SK-N-SH (cell line): ENCODE measurements around the gene SMIM13. TPM values are rescaled to one million over a fixed set of nuclear protein-coding genes. Genes with fewer than 3 reads are reported as not detected.

Experiments used
- CTCF ChIA-PET: fragments of 300-600, 350-600 bp; formaldehyde crosslinking; extraction: SDS; loops from one replicate; lab custom pipeline; 2021; lab: Yijun Ruan, JAX
- POLR2A ChIA-PET: fragments of 350-600 bp; sonication (Branson Sonifier 250); formaldehyde crosslinking; extraction: SDS; loops from one replicate; lab custom pipeline; 2020; ENCODE audit warnings: antibody characterized with exemption, inconsistent platforms; lab: Yijun Ruan, JAX
- DNase-seq: peaks from one replicate; pipeline ENCODE4 v3.0.0; 2012
- H2AFZ ChIP-seq: fragments of 200-600 bp; sonication (generic); 2 replicates; pipeline ENCODE4 v1.8.1; 2016; ENCODE audit warnings: antibody characterized with exemption, mild to moderate bottlenecking, low read depth
- H3F3A ChIP-seq: fragments of 200-600 bp; sonication (generic); replicated peaks from 2 replicates; pipeline ENCODE3; 2016; ENCODE audit warnings: antibody characterized with exemption, mild to moderate bottlenecking; ENCODE audit not compliant: insufficient read depth
- H3K27ac ChIP-seq, 2 experiments: fragments of 200-500 bp in 1 of 2; fragments of 200-600 bp in 1 of 2; sonication (Bioruptor generic) in 1 of 2; sonication (generic), shearing (Covaris generic) in 1 of 2; 2 replicates each; pipeline versions ENCODE4 v1.5.1 to v1.6.1; 2014 to 2016; ENCODE audit warnings: low read depth in 2 of 2, inconsistent platforms in 1 of 2, low read length in 1 of 2, mild to moderate bottlenecking in 1 of 2, mixed read lengths in 1 of 2
- H3K27me3 ChIP-seq: fragments of 200-600 bp; sonication (generic), shearing (Covaris generic); 2 replicates; pipeline ENCODE4 v1.6.1; 2016; ENCODE audit warnings: mixed run types; ENCODE audit not compliant: insufficient read depth
- H3K36me3 ChIP-seq, 2 experiments: fragments of 200-500 bp in 1 of 2; fragments of 200-600 bp in 1 of 2; sonication (Bioruptor generic) in 1 of 2; sonication (generic) in 1 of 2; replicated peaks in 1 of 2; 2 replicates each; pipeline versions ENCODE3 to v1.5.1; 2014 to 2016; ENCODE audit warnings: low read length in 1 of 2, mild to moderate bottlenecking in 1 of 2; ENCODE audit not compliant: insufficient read depth in 2 of 2, control insufficient read depth in 1 of 2
- H3K4me1 ChIP-seq, 2 experiments: fragments of 200-500 bp in 1 of 2; fragments of 200-600 bp in 1 of 2; sonication (Bioruptor generic) in 1 of 2; sonication (generic), shearing (Covaris generic) in 1 of 2; 2 replicates each; pipeline versions ENCODE4 v1.5.1 to v1.6.1; 2014 to 2016; ENCODE audit warnings: low read depth in 1 of 2, low read length in 1 of 2, mixed run types in 1 of 2; ENCODE audit not compliant: insufficient read depth in 2 of 2, control insufficient read depth in 1 of 2
- H3K4me2 ChIP-seq: fragments of 200-600 bp; sonication (generic), shearing (Covaris generic); 2 replicates; pipeline ENCODE4 v1.6.1; 2017; ENCODE audit warnings: mixed run types
- H3K4me3 ChIP-seq, 2 experiments: fragments of 200-500 bp in 1 of 2; fragments of 200-600 bp in 1 of 2; sonication (Bioruptor generic) in 1 of 2; sonication (generic), shearing (Covaris generic) in 1 of 2; 2 replicates each; pipeline versions ENCODE4 v1.5.1 to v1.8.1; 2014 to 2016; ENCODE audit warnings: low read depth in 2 of 2, inconsistent platforms in 1 of 2, low read length in 1 of 2, mild to moderate bottlenecking in 1 of 2, mixed read lengths in 1 of 2, moderate library complexity in 1 of 2
- H3K79me2 ChIP-seq: fragments of 200-600 bp; sonication (generic); 2 replicates; pipeline ENCODE4 v1.8.1; 2017; ENCODE audit warnings: mild to moderate bottlenecking; ENCODE audit not compliant: insufficient read depth
- H3K9ac ChIP-seq: fragments of 200-600 bp; sonication (generic); 2 replicates; pipeline ENCODE4 v1.6.1; 2017; ENCODE audit warnings: mixed run types
- H3K9me2 ChIP-seq: fragments of 200-600 bp; sonication (generic); 2 replicates; pipeline ENCODE4 v1.6.1; 2017; ENCODE audit warnings: mixed run types
- H3K9me3 ChIP-seq: fragments of 200-600 bp; sonication (generic); 2 replicates; pipeline ENCODE4 v1.6.1; 2017; ENCODE audit warnings: mixed run types, mild to moderate bottlenecking, moderate library complexity
- H4K20me1 ChIP-seq: fragments of 200-600 bp; sonication (generic); 2 replicates; pipeline ENCODE4 v1.6.1; 2017; ENCODE audit warnings: mild to moderate bottlenecking, mixed run types; ENCODE audit not compliant: insufficient read depth
- CTCF ChIP-seq: fragments of 200-600 bp; sonication (generic); IDR thresholded peaks from 2 replicates; pipeline ENCODE4 v1.6.1; 2017; ENCODE audit warnings: antibody characterized with exemption, mild to moderate bottlenecking, moderate library complexity
- FOXJ3 ChIP-seq: sonication (generic); formaldehyde crosslinking; IDR thresholded peaks from 2 replicates; pipeline ENCODE4 v1.5.1; 2020; ENCODE audit warnings: mild to moderate bottlenecking, missing genetic modification reagents
- IRF3 ChIP-seq: fragments of 150-350 bp; IDR thresholded peaks from 2 replicates; pipeline ENCODE4 v1.6.1; 2016; ENCODE audit warnings: mild to moderate bottlenecking, low read depth, low read length
- SIN3A ChIP-seq: IDR thresholded peaks from 2 replicates; pipeline ENCODE4 v1.6.1; 2012; ENCODE audit warnings: low read depth, mild to moderate bottlenecking, low read length, moderate library complexity, borderline replicate concordance
- TEAD4 ChIP-seq: IDR thresholded peaks from 2 replicates; pipeline ENCODE4 v1.4.0; 2012; ENCODE audit warnings: mild to moderate bottlenecking, borderline replicate concordance; ENCODE audit not compliant: insufficient read depth
- WGBS: methylation state at CpG from one replicate; pipeline ENCODE4 v1.1.6; 2017; ENCODE audit warnings: low lambda C conversion rate; 5-methylcytosine and 5-hydroxymethylcytosine counted together
- polyA plus RNA-seq, 3 experiments: library from polyadenylated mRNA; depleted of rRNA; stranded (reverse); fragments of >200 nt; gene quantifications; 2 replicates each; pipeline ENCODE4 v1.2.3, GENCODE V29; 2012

SMIM13 gene
- polyA plus RNA-seq, 1 of the 3 experiments (the other 2 are of a cell fraction), result 2.1 TPM

DNA sequence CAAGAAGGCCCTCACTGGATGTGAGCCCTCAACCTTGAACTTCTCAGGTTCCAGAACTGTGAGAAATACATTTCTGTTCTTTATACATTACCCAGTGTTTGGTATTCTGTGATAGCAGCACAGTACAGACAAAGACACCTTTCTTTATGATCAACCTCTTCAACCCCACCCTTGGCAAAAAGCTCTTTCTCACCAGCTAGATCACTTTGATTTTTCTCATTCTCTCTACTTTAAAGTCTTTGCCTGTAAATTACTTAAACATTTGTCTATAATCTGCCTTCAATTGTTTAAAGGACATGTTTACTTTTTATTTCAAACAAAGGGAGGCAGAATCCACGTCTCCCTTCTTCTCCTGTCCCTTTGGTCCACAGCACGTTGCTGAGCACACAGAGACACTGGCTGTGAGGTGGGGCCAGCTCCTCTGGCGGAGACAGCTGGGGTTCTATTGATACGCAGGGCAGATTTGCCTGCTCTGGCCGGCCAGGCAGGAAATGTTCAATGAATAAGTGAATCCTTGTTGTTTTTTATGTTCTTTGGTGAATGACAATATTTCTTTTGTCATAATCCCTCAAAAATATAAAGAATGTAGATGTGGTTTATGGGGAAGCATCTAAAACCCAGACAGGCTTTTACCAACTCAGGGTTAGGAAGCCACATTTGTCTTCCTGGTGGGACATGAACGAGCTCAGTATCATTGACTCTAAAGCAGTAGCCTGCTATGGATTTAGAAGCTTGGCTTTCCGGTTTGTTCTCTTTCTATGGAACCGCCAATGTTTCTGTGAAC lies 86.0 kb downstream of the SMIM13 start:
- Histone ChIP-seq H2AFZ (0 out of 2 replicates have a peak overlapping the region, but pooled peaks have one; percentile 72), H3K4me2 (no peak overlapping the region), H3K27ac (peak overlapping the region; percentile 19 to 22; a peak in 1 of 4 replicates), H3K9me3 (no peaks in the 10 kb centered on the region), H3K27me3 (no peaks in the 10 kb centered on the region), H3K4me3 (no peak overlapping the region), H3K4me1 (peaks cover 0 to 5% of the 10 kb centered on the region in 2 experiments; a peak in 2 of 4 replicates), H3K9ac (no peak overlapping the region), H3K36me3 (peaks cover 19 to 26% of the 10 kb centered on the region in 2 experiments), H4K20me1 (no peaks in the 10 kb centered on the region), H3F3A (peaks cover 42% of the 10 kb centered on the region), H3K79me2 (no peaks in the 10 kb centered on the region), H3K9me2 (no peaks in the 10 kb centered on the region)
- ChIA-PET CTCF (interaction anchor here (0.8 to 1.8 kb wide), 3 partner anchors 34 to 317 kb away, joined by 3 to 4 read pairs (median 3); no protein-coding TSS in a partner anchor), POLR2A (no interaction called here)
- WGBS, result 89% methylated on average over 8 of the region's 8 CpGs
- TF ChIP-seq IRF3 (no peak), CTCF (no peak), SIN3A (no peak), TEAD4 (no peak)
- no peak for DNase-seq

DNA sequence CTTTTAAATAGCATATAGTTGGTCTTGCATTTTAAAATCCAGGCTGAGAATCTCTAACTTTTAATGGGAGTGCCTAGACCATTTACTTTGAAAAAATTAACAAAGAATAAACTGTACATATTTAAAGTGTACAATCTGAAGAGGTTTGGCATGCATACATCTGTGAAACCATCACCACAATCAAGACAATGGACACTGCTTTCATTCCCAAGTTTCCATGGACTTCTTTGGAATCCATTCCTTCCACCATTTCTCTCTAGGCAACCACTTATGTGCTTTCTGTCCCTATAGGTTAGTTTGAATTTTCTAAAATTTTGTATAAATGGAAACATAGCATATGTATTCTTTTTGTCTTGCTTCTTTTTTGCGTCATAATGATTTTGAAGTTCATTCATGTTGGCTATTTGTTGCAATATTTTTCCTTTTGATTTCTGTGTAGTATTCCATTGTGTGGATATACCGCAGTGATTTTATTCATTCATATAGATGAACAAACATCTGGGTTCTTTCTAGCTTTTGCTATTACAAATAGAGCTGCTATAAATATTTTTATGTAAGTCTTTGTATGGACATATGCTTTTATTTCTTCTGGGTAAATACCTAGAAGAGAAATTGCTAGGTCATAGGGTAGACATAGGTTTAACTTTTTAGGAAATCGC lies 88.0 kb downstream of the SMIM13 start:
- no peak overlapping the region for H3K27ac ChIP-seq
- no peaks in the 10 kb centered on the region for H3K9me3 ChIP-seq
- peaks cover 36 to 43% of the 10 kb centered on the region in 2 experiments for H3K36me3 ChIP-seq
- WGBS, result 96% methylated on average over 3 of the region's 3 CpGs
- no peak overlapping the region for H3K4me2 ChIP-seq
- no peaks in the 10 kb centered on the region for H4K20me1 ChIP-seq
- peaks cover 0 to 5% of the 10 kb centered on the region in 2 experiments; a peak in 2 of 4 replicates for H3K4me1 ChIP-seq
- TF ChIP-seq FOXJ3, result no peak
- H3K27me3 ChIP-seq, result no peaks in the 10 kb centered on the region
- no peak overlapping the region for H3K9ac ChIP-seq
- H2AFZ ChIP-seq, result no peak overlapping the region
- ChIA-PET CTCF (interaction anchor here (1.1 kb wide), 1 partner anchor 9 kb away, joined by 4 read pairs; no protein-coding TSS in a partner anchor), POLR2A (no interaction called here)
- no peak overlapping the region for H3K4me3 ChIP-seq
- H3F3A ChIP-seq, result peaks cover 42% of the 10 kb centered on the region
- H3K9me2 ChIP-seq, result no peaks in the 10 kb centered on the region
- no peaks in the 10 kb centered on the region for H3K79me2 ChIP-seq
- DNase-seq, result no peak
